ENCODE results near the gene MARVELD1. TPM values are rescaled to one million over a fixed set of nuclear protein-coding genes. Genes with fewer than 3 reads are reported as not detected.

The MARVELD1 gene
- total RNA-seq, 1 donor from 2014 or later, result 6.4 TPM

GRCh38 chr10:97719602-97720001 is 6.1 kb downstream of the MARVELD1 start:
- Histone ChIP-seq H3K9me3 (replicated peaks) (no peaks in the 10 kb centered on the region), H3K4me3 (no peak overlapping the region), H3K36me3 (no peaks in the 10 kb centered on the region), H3K27me3 (ENCODE audit: low read depth) (no peaks in the 10 kb centered on the region), H3K27ac (replicated peaks) (peak overlapping the region; percentile 55), H3K4me1 (peaks cover 54% of the 10 kb centered on the region)
- DNase-seq, result no peak
- intact Hi-C loops (cut with micrococcal nuclease), result no loop called here
- no peak for TF ChIP-seq CTCF (IDR thresholded peaks at IDR 0.05; ENCODE audit: borderline replicate concordance)

- intact Hi-C loops (cut with micrococcal nuclease), result no loop called here
Observed at GRCh38 chr10:97721871-97722780, 8.6 kb downstream of the MARVELD1 start.

GRCh38 chr10:97723001-97723400 is 9.5 kb downstream of the MARVELD1 start:
- TF ChIP-seq CTCF (IDR thresholded peaks at IDR 0.05; ENCODE audit: borderline replicate concordance), result no peak
- H3K27me3 ChIP-seq (ENCODE audit: low read depth), result no peaks in the 10 kb centered on the region
- no peaks in the 10 kb centered on the region for H3K36me3 ChIP-seq
- H3K4me3 ChIP-seq, result no peak overlapping the region
- peaks cover 32% of the 10 kb centered on the region for H3K4me1 ChIP-seq
- no peaks in the 10 kb centered on the region for H3K9me3 ChIP-seq (replicated peaks)
- H3K27ac ChIP-seq (replicated peaks), result no peak overlapping the region
- intact Hi-C loops (cut with micrococcal nuclease), result no loop called here
- DNase-seq, result no peak

More at GRCh38 chr10:97721871-97722780, 8.6 kb downstream of the MARVELD1 start:
- H3K4me3 ChIP-seq, result no peak overlapping the region
- H3K36me3 ChIP-seq, result no peaks in the 10 kb centered on the region
- no peak for DNase-seq
- peaks cover 36% of the 10 kb centered on the region for H3K4me1 ChIP-seq
- H3K27me3 ChIP-seq (ENCODE audit: low read depth), result no peaks in the 10 kb centered on the region
- H3K9me3 ChIP-seq (replicated peaks), result no peaks in the 10 kb centered on the region
- H3K27ac ChIP-seq (replicated peaks), result no peak overlapping the region
- no peak for TF ChIP-seq CTCF (IDR thresholded peaks at IDR 0.05; ENCODE audit: borderline replicate concordance)

GRCh38 chr10:97724341-97724941 is 10.9 kb downstream of the MARVELD1 start:
- Histone ChIP-seq H3K27ac (replicated peaks) (no peak overlapping the region), H3K36me3 (no peaks in the 10 kb centered on the region), H3K9me3 (replicated peaks) (no peaks in the 10 kb centered on the region), H3K27me3 (ENCODE audit: low read depth) (no peaks in the 10 kb centered on the region), H3K4me1 (peaks cover 17% of the 10 kb centered on the region), H3K4me3 (no peak overlapping the region)
- TF ChIP-seq CTCF (IDR thresholded peaks at IDR 0.05; ENCODE audit: borderline replicate concordance), result no peak
- DNase-seq, result no peak
- intact Hi-C loops (cut with micrococcal nuclease), result no loop called here

- Histone ChIP-seq H3K9me3 (replicated peaks) (no peaks in the 10 kb centered on the region), H3K36me3 (no peaks in the 10 kb centered on the region), H3K27ac (replicated peaks) (peak overlapping the region; percentile 37), H3K4me3 (no peak overlapping the region), H3K4me1 (peaks cover 13% of the 10 kb centered on the region), H3K27me3 (ENCODE audit: low read depth) (no peaks in the 10 kb centered on the region)
- intact Hi-C loops (cut with micrococcal nuclease), result no loop called here
- no peak for DNase-seq
- no peak for TF ChIP-seq CTCF (IDR thresholded peaks at IDR 0.05; ENCODE audit: borderline replicate concordance)
Observed at GRCh38 chr10:97726636-97727178, 13.2 kb downstream of the MARVELD1 start.
